ENCODE data around the gene C11orf71. TPM values are rescaled to one million over a fixed set of nuclear protein-coding genes. Genes with fewer than 3 reads are reported as not detected.

The C11orf71 gene
- total RNA-seq, 2 donors from 2014 or later = 2.4 to 4.1 TPM

DNA sequence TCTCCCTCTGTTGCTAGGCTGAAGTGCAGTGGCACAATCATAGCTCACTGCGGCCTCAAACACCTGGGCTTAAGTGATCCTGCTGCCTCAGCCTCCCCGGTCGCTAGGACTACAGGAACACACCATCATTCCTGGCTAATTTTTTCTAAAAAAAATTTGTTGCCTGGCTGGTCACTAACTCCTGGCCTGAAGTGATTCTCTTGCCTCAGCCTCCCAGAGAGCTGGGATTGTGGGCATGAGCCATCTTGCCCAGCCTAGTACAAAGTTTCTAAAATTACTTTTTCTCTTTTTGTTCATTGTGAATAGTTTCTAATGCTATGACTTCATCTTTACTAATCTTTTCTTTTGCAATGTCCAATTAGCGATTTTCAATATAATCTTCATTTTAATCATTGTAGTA, 12.6 kb upstream of the C11orf71 start:
- DNase-seq (ENCODE audit: low spot score) = no peak
- intact Hi-C loops (cut with DNase I) = no loop called here

DNA sequence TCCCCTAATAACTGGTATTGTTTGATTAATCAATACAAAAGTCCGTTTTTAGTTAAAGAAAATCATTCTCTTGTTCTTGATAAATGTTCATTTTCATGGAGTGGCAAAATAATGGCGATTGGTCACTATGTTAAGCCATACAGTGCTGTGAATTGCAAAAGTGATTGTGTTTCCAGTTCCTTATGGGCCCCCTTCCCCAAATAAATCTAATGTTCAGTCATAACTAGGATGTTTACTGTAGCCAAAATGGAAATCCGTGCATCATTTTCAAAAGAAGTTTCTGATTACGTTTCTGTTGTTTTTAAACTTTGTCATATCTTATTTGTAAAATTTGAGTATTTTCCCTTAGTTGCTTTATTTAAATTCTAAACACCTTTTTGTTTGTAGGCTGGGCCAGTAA, 1.0 kb upstream of the C11orf71 start:
- intact Hi-C loops (cut with DNase I) = no loop called here

GRCh38 chr11:114400915-114401223, 558 bp upstream of the C11orf71 start:
- intact Hi-C loops (cut with DNase I) = no loop called here
- no peak for DNase-seq (ENCODE audit: low spot score)

More for the DNA sequence above, 1.0 kb upstream of the C11orf71 start:
- DNase-seq (ENCODE audit: low spot score) = no peak

- intact Hi-C loops (cut with DNase I) = no loop called here
- no peak for DNase-seq (ENCODE audit: low spot score)
These were observed 658 bp downstream of the C11orf71 start for GRCh38 chr11:114399490-114400215.

DNA sequence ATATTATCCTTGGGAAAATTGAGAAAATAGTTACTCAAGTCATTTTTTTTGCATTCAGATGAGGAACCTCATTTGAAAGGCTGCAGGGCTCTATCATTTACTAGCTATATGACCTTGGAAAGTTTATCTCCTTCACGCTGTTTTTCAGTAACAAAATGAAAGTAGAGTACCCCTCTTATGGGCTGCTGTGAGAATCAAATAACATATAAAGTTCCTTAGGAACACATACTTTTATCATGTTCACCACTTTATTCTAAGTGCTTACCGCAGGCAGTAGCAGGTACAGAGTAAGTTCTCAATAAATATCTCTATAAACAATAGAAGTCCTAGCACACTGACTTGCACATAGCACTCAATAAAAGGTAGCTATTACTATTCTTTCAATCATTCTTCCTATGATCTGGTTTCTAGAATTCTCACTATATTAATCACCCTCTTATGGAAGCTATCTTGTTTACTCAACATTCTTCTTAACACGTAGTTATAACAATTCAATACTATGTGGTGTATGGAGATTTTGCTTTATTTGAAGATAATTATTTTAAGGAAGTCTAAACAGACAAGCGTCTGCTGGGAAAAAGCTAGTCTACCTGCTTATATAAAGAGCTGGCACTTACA, 1.9 kb downstream of the C11orf71 start:
- intact Hi-C loops (cut with DNase I) = no loop called here
- DNase-seq (ENCODE audit: low spot score) = no peak

DNA sequence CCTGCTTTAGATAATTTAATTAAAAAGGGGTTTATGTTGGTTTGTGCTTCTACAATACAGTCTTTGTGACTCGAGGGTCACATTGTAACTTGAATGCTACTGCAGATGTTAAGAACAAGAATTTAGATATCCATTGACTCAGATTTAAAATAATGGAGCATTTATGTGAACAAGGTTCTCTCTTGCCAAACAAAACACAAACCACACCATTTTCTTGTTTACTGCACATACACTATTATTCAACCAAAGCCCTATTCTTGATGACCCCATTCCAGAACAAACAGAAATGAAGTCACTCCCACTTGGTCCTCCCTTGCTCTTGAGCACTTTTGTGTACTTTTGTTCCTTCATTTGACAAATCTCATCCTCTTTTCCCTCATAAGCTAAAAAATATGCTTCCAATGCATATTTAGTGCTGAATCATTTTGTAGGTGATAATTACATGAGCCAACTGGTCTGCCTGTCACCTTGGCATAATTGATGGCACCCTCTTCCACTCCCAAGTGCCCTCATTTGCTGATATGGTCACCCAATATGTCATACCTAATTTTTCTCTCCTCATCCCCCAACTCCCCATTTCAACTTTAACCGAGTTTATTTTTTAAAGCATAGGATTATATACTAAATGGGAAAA, 2.8 kb downstream of the C11orf71 start:
- intact Hi-C loops (cut with DNase I) = no loop called here
- DNase-seq (ENCODE audit: low spot score) = no peak

GRCh38 chr11:114396916-114397315, 3.4 kb downstream of the C11orf71 start:
- intact Hi-C loops (cut with DNase I) = no loop called here
- DNase-seq (ENCODE audit: low spot score) = no peak

DNA sequence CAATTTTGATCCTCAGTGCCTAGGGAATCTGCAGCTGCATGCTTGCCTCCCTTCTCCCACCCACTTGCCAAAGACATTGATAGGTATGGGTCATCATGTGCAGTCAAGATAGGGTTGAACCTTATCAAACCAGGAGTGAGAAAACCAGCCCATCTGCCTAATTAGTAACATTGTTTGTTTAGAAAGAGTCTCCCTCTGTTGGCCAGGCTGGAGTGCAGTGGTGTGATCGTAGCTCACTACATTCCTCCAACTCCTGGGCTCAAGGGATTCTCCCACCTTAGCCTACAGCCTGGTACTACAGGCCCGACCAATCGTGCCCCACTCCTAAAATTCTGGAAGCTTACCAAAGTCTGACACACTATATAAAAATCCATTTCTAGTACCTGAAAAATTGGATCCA, 4.6 kb downstream of the C11orf71 start:
- intact Hi-C loops (cut with DNase I) = no loop called here
- no peak for DNase-seq (ENCODE audit: low spot score)

DNA sequence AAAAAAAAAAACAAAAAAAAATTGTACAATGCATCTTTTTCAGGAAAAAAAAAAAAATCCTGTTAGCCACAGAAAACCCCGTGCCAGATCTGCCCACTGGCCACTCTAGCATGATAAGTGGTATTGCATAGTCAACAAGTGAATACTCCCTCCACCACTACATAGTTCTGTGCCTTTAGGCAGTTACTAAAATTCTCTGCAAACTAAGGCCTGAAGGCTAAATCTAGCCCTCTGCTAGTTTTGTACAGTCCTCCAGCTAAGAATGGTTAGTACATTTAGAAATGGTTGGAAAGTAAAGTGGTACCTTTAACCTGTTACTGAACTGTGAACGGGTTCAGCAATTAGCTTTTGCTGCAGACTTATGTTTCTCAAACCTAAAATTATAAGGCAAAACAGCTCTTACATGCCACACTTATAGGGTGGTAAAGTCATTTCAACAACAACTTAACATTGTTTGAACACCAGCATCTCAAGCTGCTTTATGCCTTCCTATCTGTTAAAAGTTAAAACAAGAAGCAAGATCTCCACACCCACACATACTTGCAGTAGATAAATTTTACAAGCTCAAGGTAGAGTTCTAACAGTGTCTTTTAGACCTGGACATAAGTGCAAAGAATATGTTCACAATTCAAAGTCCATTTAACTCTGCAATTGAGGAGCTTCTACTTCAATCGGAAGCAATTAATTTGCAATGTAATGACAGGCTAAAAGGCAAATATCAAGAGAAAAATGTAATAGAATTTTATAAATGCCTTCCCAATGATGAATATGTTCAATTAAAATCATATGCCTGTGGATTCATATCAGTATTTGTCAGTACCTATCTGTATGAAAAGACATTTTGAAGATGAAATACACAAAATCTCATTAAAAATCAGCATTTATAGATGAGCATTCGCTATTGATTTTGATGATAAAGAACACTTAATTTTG, 7.3 kb downstream of the C11orf71 start:
- no peak for DNase-seq (ENCODE audit: low spot score)
- intact Hi-C loops (cut with DNase I) = no loop called here

DNA sequence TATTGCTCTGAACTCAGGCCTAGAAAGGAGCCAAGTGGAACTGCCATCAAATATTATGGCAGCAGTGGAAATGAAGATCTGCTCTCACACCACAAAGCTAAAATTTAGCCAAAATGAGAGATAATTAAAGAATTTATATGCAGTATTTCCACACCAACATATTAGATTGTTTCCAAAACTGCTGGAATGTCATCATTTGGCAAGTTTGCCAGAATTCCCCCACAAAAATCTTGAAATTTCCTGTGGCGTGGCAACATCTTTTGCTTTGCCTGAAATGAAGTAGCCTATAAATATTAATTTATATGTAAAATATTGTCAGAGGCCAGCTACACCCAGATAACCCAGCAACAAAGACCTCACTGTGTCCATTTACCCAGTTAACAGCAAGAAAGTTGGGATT, 13.8 kb downstream of the C11orf71 start:
- no peak for DNase-seq (ENCODE audit: low spot score)
- intact Hi-C loops (cut with DNase I) = no loop called here

GRCh38 chr11:114386131-114386530, 14.2 kb downstream of the C11orf71 start:
- intact Hi-C loops (cut with DNase I) = no loop called here
- no peak for DNase-seq (ENCODE audit: low spot score)

- no peak for DNase-seq (ENCODE audit: low spot score)
- intact Hi-C loops (cut with DNase I) = no loop called here
These were observed 15.8 kb downstream of the C11orf71 start for GRCh38 chr11:114384487-114384886.

- intact Hi-C loops (cut with DNase I) = no loop called here
- no peak for DNase-seq (ENCODE audit: low spot score)
These were observed 17.8 kb downstream of the C11orf71 start for GRCh38 chr11:114382509-114382908.

- intact Hi-C loops (cut with DNase I) = no loop called here
- DNase-seq (ENCODE audit: low spot score) = no peak
These were observed 20.8 kb downstream of the C11orf71 start for GRCh38 chr11:114379394-114380069.

DNA sequence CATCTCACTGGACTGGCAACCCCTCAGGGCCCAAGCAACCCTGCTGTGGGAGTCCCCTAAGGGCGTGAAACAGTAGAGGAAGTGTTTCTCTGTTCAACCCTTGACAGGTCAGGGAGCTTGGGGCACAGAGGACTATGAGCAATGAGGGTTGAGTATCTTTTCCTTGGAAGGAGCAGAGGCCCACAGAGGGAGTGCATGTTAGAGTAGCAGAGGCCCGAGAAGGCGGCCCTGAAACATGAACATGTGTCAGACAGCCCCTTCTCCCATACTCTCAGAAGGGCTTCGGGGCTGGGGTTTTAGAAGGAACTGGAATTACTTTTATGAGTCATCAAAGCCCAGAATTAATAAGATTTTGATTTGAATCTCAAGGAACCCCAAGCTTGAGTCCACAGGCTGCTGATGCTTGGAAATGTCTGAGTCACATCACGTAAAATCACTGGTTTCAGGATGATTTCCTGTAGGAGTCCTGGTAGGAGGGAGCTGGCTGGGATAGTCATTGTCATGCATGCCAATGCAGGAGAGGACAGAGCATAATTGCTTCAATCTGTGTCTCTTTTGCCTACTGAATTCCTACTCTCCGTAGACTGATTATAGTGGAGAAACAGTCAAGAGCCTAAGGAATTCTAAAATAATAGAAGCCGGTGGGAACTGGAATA, 22.6 kb downstream of the C11orf71 start:
- no peak for DNase-seq (ENCODE audit: low spot score)
- intact Hi-C loops (cut with DNase I) = no loop called here

GRCh38 chr11:114375052-114375451, 25.3 kb downstream of the C11orf71 start:
- intact Hi-C loops (cut with DNase I) = no loop called here
- no peak for DNase-seq (ENCODE audit: low spot score)

- intact Hi-C loops (cut with DNase I) = no loop called here
- DNase-seq (ENCODE audit: low spot score) = no peak
These were observed 31.2 kb downstream of the C11orf71 start for GRCh38 chr11:114368918-114369680.

Data from posterior vena cava (tissue), 2 donors.